ENCODE data around the gene NCAPH2.

DNA sequence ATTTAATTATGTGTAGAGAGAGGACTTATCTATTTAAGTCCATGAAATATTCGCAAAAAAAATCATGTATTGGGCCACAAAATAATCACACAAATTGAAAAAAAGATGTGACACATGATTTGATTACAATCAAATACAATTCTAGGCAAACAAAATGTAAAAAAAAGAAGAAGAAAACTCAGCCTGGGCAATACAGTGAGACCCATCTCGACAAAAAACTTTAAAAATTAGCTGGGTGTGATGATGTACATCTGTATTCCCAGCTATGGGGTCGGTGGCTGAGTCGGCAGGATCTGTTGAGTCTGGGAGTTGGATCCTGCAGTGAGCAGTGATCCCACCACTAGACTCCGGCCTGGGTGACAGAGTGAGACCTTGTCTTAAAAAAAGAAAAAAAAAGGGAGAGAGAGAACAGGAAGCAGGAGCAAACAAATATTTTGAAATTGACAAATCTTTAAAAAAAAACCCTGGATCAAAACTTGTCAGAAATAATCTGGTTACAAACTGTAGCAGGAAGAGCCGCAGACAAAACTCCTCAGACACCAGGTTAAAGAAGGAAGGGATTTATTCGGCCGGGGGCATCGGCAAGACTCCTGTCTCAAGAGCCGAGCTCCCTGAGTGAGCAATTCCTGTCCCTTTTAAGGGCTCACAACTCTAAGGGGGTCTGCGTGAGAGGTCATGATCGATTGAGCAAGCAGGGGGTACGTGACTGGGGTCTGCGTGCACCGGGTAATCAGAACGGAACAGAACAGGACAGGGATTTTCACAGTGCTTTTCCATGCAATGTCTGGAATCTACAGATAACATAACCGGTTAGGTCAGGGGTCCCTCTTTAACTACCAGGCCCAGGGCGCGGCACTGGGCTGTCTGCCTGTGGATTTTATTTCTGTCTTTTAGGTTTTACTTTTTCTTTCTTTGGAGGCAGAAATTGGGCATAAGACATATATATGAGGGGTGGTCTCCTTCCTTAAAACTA is 25.1 kb downstream of the NCAPH2 start:
- TF ChIP-seq, protein P1, sequence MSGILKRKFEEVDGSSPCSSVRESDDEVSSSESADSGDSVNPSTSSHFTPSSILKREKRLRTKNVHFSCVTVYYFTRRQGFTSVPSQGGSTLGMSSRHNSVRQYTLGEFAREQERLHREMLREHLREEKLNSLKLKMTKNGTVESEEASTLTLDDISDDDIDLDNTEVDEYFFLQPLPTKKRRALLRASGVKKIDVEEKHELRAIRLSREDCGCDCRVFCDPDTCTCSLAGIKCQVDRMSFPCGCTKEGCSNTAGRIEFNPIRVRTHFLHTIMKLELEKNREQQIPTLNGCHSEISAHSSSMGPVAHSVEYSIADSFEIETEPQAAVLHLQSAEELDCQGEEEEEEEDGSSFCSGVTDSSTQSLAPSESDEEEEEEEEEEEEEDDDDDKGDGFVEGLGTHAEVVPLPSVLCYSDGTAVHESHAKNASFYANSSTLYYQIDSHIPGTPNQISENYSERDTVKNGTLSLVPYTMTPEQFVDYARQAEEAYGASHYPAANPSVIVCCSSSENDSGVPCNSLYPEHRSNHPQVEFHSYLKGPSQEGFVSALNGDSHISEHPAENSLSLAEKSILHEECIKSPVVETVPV (CRISPR knock-in tag; IDR thresholded peaks at IDR 0.05): no peak
- TF ChIP-seq, protein P2, sequence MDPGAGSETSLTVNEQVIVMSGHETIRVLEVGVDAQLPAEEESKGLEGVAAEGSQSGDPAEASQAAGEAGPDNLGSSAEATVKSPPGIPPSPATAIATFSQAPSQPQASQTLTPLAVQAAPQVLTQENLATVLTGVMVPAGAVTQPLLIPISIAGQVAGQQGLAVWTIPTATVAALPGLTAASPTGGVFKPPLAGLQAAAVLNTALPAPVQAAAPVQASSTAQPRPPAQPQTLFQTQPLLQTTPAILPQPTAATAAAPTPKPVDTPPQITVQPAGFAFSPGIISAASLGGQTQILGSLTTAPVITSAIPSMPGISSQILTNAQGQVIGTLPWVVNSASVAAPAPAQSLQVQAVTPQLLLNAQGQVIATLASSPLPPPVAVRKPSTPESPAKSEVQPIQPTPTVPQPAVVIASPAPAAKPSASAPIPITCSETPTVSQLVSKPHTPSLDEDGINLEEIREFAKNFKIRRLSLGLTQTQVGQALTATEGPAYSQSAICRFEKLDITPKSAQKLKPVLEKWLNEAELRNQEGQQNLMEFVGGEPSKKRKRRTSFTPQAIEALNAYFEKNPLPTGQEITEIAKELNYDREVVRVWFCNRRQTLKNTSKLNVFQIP (CRISPR knock-in tag; IDR thresholded peaks at IDR 0.05; ENCODE audit: borderline replicate concordance, low read depth): no peak
- TF ChIP-seq, protein P3, sequence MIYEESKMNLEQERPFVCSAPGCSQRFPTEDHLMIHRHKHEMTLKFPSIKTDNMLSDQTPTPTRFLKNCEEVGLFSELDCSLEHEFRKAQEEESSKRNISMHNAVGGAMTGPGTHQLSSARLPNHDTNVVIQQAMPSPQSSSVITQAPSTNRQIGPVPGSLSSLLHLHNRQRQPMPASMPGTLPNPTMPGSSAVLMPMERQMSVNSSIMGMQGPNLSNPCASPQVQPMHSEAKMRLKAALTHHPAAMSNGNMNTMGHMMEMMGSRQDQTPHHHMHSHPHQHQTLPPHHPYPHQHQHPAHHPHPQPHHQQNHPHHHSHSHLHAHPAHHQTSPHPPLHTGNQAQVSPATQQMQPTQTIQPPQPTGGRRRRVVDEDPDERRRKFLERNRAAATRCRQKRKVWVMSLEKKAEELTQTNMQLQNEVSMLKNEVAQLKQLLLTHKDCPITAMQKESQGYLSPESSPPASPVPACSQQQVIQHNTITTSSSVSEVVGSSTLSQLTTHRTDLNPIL (CRISPR knock-in tag; IDR thresholded peaks at IDR 0.05; ENCODE audit: low read depth): no peak
- TF ChIP-seq SNAI2 (CRISPR knock-in tag; IDR thresholded peaks at IDR 0.05): no peak
- no peak for TF ChIP-seq ZNF8 (CRISPR knock-in tag; IDR thresholded peaks at IDR 0.05)
- no peak for TF ChIP-seq ZFP3 (CRISPR knock-in tag; IDR thresholded peaks at IDR 0.05)
- no peak for TF ChIP-seq BACH2 (CRISPR knock-in tag; IDR thresholded peaks at IDR 0.05; ENCODE audit: borderline replicate concordance)
- no peak for TF ChIP-seq CSDC2 (CRISPR knock-in tag; IDR thresholded peaks at IDR 0.05)
- TF ChIP-seq, protein P4, sequence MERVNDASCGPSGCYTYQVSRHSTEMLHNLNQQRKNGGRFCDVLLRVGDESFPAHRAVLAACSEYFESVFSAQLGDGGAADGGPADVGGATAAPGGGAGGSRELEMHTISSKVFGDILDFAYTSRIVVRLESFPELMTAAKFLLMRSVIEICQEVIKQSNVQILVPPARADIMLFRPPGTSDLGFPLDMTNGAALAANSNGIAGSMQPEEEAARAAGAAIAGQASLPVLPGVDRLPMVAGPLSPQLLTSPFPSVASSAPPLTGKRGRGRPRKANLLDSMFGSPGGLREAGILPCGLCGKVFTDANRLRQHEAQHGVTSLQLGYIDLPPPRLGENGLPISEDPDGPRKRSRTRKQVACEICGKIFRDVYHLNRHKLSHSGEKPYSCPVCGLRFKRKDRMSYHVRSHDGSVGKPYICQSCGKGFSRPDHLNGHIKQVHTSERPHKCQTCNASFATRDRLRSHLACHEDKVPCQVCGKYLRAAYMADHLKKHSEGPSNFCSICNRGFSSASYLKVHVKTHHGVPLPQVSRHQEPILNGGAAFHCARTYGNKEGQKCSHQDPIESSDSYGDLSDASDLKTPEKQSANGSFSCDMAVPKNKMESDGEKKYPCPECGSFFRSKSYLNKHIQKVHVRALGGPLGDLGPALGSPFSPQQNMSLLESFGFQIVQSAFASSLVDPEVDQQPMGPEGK (CRISPR knock-in tag; IDR thresholded peaks at IDR 0.05; ENCODE audit: borderline replicate concordance): no peak
- TF ChIP-seq ISL1 (CRISPR knock-in tag; IDR thresholded peaks at IDR 0.05): no peak
- TF ChIP-seq ZFP30 (CRISPR knock-in tag; IDR thresholded peaks at IDR 0.05): no peak

All from SK-N-SH treated with all-trans-retinoic acid at 6 μM for 48 hours (cell line).